SKM-1 treated with dmso at 0.1 percent for 144 hours (cell line): Measurements from ENCODE around the gene SIGLEC11.
"Not testable (repeated sequence)": the region's sequence is repeated elsewhere in the genome, so short reads cannot be mapped to it uniquely, and the experiment has no call there.

ENCODE experiments used
- DNase-seq: peaks from one replicate; lab custom pipeline; 2025; ENCODE audit not compliant: unreplicated experiment; lab: John Stamatoyannopoulos, UW

SIGLEC11 gene

DNA sequence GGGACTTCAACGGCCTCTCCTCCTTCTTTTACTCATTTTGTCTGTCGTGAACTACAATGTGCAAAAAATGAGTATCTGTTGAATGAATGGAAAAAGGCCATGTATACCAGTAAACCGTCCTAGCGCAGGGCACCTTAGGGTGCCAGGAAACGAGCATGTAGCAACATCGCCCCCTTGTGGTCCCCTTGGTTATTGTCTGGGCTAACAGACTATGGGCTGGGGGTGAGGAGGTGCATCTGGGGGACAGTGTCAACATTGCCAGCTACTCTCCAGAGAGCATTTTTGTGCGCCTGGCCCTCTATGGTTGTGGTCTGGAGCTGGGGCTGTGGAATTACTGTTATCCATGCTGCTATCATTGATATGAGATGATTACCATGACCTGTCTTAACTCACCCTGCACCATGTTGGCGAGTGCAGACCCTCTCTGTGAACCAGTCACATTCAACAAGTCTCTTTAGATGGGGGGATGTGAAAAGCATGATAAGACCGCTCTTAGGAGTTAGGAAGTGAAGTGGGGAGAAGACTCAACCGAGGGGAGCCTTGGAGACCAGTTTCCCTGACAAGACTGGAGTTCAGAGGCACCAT lies 22.8 kb upstream of the SIGLEC11 start:
- no peak for DNase-seq

DNA sequence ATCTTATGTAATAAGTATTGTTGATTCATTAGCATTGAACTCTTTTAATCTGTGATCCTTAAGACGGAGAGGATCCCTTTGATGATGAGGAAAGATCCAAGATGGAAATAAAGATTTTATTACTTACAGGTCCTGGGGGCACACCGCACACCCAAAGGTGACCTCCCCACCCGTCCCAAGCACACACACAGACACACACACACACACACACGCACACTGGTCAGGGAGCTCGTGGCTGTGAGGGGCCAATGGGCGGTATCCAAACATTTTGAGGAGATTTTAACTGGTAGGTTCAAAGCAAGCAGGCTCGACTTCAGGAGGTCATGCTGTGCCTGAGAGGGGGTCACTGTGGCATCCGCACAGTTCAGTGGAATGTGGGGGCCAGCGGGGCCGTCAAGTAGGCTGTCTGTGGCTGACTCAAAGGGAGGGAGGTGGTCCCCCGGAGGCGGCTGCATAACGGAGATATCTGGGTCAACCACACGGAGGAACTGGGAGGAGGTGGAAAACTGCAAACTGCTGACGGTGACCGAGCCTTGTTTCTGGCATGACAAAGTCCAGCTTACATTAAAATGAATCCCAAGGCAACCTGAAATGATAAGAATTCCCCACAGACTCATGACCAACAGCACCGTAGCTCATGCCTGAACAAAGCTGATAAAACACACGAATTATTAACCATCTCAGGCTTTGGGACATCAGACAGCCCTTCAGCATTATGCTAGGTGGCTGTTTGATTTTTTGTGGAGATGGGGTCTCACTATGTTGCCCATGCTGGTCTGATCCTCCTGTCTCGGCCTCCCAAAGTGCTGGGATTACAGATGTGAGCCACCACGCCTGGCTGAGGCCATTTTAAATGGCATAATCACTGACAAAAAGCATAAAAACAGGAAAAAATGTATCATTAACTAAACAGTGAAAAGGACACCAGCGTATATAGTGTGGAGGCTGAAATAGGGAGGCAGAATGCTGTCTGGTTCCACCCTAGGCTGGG lies 20.9 kb upstream of the SIGLEC11 start:
- no peak for DNase-seq

DNA sequence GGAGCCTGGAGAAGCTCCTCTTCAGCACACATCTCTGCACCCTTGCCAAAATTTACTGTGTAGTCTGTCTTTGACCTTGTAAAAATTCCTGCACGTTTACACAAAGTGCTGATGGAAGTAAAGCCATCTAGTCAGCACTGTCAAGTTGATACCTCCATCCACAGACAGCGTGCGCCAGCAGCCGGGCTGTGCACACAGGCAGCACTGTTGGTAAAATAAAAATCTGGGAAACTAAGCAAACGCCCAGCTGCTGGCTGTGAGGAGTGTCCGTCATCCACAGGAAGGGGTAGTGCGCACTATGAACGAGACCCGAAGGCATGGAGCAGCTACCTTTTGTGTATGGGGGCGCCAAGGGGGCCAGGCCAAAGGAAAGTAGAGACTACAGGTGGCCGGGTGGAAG lies 17.4 kb upstream of the SIGLEC11 start:
- no peak for DNase-seq

DNA sequence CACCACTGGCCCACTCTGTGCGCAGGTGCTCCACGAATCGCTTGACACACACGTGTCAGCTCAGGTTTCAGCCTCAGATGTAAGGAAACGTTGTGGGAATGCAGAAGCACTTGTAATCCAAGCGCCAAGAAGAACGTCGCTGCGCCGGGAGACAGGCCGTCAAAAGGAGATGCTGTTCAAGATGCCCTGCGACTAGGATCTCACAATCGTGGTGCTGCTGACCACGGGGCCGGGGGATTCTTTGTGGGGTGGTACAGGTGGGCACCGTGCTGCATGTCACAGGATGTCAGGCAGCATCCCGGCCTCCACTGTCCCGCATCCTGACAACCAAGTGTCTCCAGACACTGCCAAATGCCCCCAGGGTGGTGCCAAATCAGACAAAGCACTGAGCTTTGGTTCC lies 16.9 kb upstream of the SIGLEC11 start:
- DNase-seq = no peak

DNA sequence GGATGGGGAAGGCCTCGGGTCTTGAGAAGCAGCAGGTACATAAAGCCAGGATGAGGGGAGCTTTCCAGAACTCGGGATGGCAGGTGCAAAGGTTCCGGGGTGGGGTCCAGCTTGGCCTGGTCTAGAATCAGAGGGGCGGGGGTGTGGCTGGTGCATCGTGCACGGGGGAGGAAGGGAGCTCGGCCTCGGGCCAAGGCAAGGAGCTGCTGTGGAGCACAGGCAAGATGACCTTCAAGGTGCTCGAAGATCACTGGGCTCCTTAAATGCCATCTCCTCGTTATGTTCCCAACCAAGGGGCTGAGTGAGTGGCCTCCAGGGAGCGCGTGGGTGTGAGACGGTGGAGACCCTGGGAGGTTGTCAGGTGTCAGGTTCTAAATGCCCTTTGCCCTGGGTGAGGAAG lies 16.1 kb upstream of the SIGLEC11 start:
- no peak for DNase-seq

DNA sequence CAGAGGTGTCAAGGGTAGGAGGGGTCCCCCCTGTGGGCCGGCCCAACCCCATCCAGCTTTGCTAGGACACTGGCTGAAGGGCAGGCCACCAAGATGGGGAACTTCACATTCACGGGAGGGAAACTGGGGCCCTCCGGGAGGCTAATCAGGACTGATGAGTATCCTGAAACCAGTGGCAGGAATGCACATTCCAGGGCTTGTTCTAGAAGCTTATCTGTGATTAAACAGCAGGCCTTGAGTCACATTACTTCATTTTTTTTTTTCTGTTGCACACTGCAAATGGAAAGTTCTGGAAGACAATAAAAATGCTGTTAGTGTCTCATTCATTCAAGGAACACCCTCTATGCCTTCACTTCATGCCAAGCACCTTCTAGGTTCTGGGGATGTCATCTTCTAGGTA lies 15.5 kb upstream of the SIGLEC11 start:
- DNase-seq = no peak

GRCh38 chr19:49975051-49975450 lies 14.1 kb upstream of the SIGLEC11 start:
- DNase-seq = no peak

DNA sequence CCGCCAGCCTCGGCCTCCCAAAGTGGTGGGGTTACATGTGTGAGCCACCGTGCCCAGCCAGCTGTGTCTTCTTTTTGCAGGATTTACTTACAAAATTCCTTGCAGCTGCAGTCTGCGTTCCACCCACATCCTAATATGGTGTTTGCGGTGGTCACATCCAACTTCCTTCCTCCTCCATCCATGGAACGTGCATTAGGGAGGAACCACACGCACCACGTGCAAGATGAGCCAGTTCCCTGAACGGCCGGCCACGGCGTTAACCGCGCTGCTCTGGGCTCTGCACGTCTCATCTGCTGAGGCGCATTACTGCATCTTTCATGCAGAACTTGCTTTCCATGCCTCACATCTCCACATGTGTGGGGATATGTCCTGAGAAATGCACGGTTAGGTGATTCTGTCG lies 13.0 kb upstream of the SIGLEC11 start:
- no peak for DNase-seq

- no peak for DNase-seq
Observed at GRCh38 chr19:49972841-49973240, 11.9 kb upstream of the SIGLEC11 start.

GRCh38 chr19:49971991-49972411 lies 11.0 kb upstream of the SIGLEC11 start:
- no peak for DNase-seq

DNA sequence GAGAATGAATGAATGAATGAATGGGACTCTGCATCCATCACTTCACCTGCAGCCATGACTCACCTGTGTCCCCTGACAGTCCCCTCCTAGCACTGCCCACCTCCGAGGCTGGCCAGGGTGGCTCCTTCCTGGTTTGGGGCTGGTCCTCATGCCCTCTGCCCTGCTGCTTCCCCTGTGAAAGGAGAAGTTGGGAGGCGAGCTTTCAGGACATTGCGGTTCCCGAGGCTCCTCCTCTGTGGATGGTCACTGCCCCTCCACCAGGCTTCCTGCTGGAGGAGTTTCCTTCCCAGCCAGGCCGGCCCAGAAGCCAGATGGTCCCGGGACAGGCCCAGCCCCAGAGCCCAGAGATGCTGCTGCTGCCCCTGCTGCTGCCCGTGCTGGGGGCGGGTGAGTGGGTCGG lies 8.4 kb upstream of the SIGLEC11 start:
- DNase-seq = not testable (repeated sequence)

- no peak for DNase-seq
Observed at GRCh38 chr19:49968279-49968922, 7.4 kb upstream of the SIGLEC11 start.

GRCh38 chr19:49959892-49960291 lies 1.1 kb downstream of the SIGLEC11 start:
- not testable (repeated sequence) for DNase-seq

GRCh38 chr19:49958596-49958995 lies 2.4 kb downstream of the SIGLEC11 start:
- DNase-seq = not testable (repeated sequence)

- not testable (repeated sequence) for DNase-seq
Observed at GRCh38 chr19:49958144-49958543, 2.8 kb downstream of the SIGLEC11 start.

GRCh38 chr19:49957262-49957915 lies 3.6 kb downstream of the SIGLEC11 start:
- DNase-seq = no peak

DNA sequence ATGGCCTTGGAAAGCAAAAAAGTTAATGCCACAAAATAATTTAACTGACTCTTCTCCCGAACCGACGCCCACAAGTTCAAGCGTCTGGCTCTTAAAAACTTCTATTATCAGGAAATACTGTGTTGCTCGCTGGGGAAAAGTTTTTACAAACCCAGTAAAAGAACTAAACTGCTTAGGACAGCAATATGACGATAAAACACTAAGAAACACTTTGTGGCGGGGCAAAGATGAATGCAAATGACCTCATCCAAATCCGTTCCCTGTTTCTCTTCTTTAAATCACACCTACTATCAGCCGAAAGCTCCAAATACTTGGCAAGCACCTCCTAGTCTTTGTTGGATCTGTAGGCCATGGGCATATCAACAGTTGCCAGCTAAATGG lies 4.9 kb downstream of the SIGLEC11 start:
- no peak for DNase-seq

GRCh38 chr19:49954933-49955332 lies 6.0 kb downstream of the SIGLEC11 start:
- no peak for DNase-seq

GRCh38 chr19:49954092-49954829 lies 6.7 kb downstream of the SIGLEC11 start:
- DNase-seq = no peak

GRCh38 chr19:49953416-49953815 lies 7.6 kb downstream of the SIGLEC11 start:
- no peak for DNase-seq

DNA sequence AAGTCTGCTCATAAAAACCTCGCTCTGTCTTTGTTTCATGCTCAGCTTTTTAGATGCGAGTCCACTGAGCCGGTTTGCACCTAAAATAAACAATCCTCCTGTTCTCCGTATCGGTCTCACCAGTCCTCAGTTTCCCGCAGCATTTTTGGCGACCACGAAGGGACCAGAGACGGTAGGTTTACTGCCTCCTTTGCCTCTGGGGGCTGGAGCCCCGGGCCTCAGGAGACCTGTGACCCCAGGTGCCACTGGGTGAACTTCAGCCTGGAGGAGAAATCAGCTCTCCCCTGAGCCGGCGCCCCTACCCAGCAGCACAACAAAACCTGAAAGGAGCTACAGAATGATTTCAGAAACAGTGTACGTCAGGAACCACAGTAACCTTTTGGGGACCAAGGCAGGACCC lies 8.1 kb downstream of the SIGLEC11 start:
- DNase-seq = no peak
